Measurements from ENCODE around the gene MAD1L1. TPM values are rescaled to one million over a fixed set of nuclear protein-coding genes. Genes with fewer than 3 reads are reported as not detected.

MAD1L1 gene
- total RNA-seq, 1 donor from 2014 or later = 48.4 TPM

GRCh38 chr7:2048531-2048930 lies 184.2 kb downstream of the MAD1L1 start:
- H3K9me3 ChIP-seq = no peaks in the 10 kb centered on the region
- intact Hi-C loops (cut with DNase I) = no loop called here
- no peak overlapping the region for H3K27ac ChIP-seq
- DNase-seq (no peak), ATAC-seq (no peak)
- no peaks in the 10 kb centered on the region for H3K4me1 ChIP-seq
- no peaks in the 10 kb centered on the region for H3K36me3 ChIP-seq
- no peak overlapping the region for H3K4me3 ChIP-seq
- no peaks in the 10 kb centered on the region for H3K27me3 ChIP-seq
- no peak for TF ChIP-seq CTCF (IDR thresholded peaks at IDR 0.05)

- intact Hi-C loops (cut with DNase I) = no loop called here
- no peaks in the 10 kb centered on the region for H3K27me3 ChIP-seq
- no peak for DNase-seq
- TF ChIP-seq CTCF (IDR thresholded peaks at IDR 0.05) = no peak
- H3K4me1 ChIP-seq = no peaks in the 10 kb centered on the region
- no peaks in the 10 kb centered on the region for H3K9me3 ChIP-seq
- ATAC-seq = no peak
- no peak overlapping the region for H3K4me3 ChIP-seq
- no peak overlapping the region for H3K27ac ChIP-seq
- H3K36me3 ChIP-seq = no peaks in the 10 kb centered on the region
These were observed 184.7 kb downstream of the MAD1L1 start for GRCh38 chr7:2048006-2048405.

- Histone ChIP-seq H3K9me3 (no peaks in the 10 kb centered on the region), H3K4me1 (no peaks in the 10 kb centered on the region), H3K27ac (no peak overlapping the region), H3K4me3 (no peak overlapping the region), H3K27me3 (no peaks in the 10 kb centered on the region), H3K36me3 (no peaks in the 10 kb centered on the region)
- no peak for TF ChIP-seq CTCF (IDR thresholded peaks at IDR 0.05)
- DNase-seq = peak; percentile 38
- no peak for ATAC-seq
- intact Hi-C loops (cut with DNase I) = no loop called here
These were observed 185.9 kb downstream of the MAD1L1 start for GRCh38 chr7:2046581-2047565.

GRCh38 chr7:2045559-2046405 lies 187.0 kb downstream of the MAD1L1 start:
- no peaks in the 10 kb centered on the region for H3K27me3 ChIP-seq
- intact Hi-C loops (cut with DNase I) = no loop called here
- no peak for TF ChIP-seq CTCF (IDR thresholded peaks at IDR 0.05)
- no peak overlapping the region for H3K4me3 ChIP-seq
- H3K9me3 ChIP-seq = no peaks in the 10 kb centered on the region
- no peak for ATAC-seq
- H3K27ac ChIP-seq = no peak overlapping the region
- peak; percentile 54 for DNase-seq
- H3K4me1 ChIP-seq = no peaks in the 10 kb centered on the region
- H3K36me3 ChIP-seq = no peaks in the 10 kb centered on the region

- no peaks in the 10 kb centered on the region for H3K27me3 ChIP-seq
- no peaks in the 10 kb centered on the region for H3K4me1 ChIP-seq
- TF ChIP-seq CTCF (IDR thresholded peaks at IDR 0.05) = no peak
- ATAC-seq (no peak), DNase-seq (peak; percentile 55)
- intact Hi-C loops (cut with DNase I) = no loop called here
- H3K36me3 ChIP-seq = no peaks in the 10 kb centered on the region
- H3K27ac ChIP-seq = no peak overlapping the region
- H3K4me3 ChIP-seq = no peak overlapping the region
- H3K9me3 ChIP-seq = no peaks in the 10 kb centered on the region
These were observed 187.8 kb downstream of the MAD1L1 start for GRCh38 chr7:2044883-2045471.

Measured in upper lobe of right lung (tissue), 1 donor.